ENCODE measurements around the gene OBP2B.
"Not testable (repeated sequence)": the region's sequence is repeated elsewhere in the genome, so short reads cannot be mapped to it uniquely, and the experiment has no call there.

The OBP2B gene

DNA sequence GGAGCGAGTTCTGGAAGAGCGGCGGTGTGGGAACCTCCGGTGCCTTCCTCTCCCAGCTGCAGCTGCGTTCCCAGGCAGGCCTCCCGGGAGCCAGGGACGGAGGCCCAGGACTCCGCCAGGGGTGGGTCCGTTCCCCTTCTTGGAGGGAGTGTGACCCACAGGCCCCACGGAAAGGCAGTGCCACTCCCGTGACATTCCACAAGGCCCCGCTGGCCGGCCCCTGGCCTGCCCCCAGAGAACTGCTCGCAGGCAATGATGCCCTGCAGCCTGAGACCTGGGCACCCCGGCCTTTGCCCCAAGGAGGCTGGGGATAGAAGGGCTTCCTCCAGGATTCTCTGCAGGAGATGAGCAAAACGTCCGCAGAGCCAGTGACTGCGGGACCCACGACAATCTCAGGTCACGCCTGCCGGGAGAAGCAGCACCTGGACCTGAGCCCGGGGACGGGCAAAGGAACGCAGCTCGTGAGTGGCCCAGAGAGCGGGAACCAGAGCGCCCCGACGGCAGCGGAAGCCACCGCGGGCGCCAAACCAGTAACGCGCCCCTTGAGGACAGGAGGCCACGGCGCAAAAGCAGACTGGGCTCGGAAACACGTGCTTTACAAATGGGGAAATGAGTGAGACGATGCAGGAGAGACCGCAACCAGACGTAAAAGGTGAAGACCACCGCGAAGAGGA lies 9.3 kb downstream of the OBP2B start:
- DNase-seq, result no peak

DNA sequence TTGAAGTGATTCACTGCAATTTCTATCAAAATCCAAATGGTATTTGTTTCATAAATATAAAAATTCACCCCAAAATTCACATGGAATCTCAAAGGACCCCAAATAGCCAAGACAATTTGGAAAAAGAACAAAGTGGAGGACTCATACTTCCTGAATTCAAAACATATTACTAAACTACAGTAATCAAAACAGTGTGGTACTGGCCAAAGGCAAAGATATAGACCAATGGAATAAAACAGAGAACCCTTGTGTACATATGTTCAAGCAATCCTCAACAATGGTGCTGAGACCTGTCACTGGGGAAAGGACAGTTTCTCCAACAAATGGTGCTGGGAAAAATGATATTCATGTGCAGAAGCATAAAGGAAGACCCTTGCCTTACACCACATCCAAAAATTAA lies 14.0 kb downstream of the OBP2B start:
- no peak for DNase-seq

DNA sequence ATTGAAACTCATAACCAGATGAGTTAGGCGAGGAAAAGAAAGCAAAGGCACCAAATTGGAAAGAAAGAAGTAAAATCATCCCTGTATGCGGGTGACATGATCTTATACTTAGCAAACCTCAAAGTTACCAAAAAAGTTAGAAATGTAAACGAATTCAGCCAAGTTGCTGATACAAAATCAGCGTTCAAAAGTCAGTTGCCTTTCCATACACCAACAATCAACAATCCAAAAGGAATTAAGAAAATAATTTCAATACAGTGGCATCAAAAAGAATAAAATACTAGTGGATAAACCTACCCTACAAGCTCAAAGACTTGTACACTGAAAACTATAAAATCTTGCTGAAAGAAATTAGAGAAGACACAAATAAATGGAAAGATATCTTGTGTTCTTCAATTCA lies 14.5 kb downstream of the OBP2B start:
- DNase-seq, result no peak

DNA sequence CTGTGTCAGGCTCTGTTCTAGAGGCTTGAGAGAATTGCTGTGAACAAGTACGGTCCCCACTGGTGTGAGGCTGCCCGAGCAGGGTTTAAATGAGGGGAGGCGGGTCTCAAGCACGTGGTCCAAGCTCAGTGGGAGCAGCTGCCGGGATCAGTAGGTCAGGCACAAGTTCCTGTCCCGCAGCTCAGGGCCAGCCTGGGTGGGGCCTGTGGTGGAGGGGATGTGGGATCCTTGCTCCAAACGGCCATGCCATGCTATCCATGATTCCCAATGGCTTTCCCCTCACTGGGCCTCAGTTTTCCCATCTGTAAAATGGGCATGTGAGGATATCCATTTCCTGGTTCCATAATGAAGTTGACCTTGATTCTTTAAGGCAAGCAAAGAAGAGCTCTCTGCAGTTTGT lies 17.1 kb downstream of the OBP2B start:
- DNase-seq, result no peak

DNA sequence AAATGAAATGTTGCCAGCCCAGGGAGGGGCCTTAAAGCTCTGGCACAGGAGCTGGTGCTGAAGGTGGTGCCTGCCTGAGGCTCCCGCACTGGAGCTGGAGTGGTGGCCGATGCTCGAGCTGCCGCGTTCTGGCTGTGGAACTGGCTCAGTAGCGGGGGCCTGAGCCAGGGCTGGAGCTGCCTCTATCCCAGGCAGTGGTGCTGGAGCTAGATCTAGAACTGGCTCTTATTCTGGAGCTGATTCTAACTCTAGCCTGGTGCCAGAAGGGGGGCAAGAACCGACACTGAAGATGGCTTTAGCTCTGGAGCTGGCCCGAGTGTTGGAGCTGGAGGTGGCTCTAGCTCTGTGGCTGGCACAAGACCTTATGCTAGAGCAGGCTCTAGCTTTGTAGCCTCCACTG lies 19.2 kb downstream of the OBP2B start:
- no peak for DNase-seq

DNA sequence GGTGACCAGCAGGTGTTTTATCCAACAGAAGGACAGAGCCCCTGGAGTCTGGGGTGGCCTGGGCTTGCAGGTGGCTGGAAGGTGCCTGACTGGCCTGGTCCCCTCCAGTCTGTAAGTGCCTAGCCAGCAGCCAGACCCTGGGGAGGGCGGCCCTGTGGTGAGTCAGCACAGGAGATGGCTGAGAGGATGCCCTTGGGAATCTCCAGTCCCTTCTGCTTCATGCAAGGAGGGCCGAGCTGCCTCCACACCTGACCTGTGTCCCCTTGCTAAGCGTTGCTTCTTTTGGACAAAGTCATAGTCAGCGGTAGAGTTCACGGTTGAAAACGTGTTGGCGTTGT lies 20.2 kb downstream of the OBP2B start:
- DNase-seq, result no peak

DNA sequence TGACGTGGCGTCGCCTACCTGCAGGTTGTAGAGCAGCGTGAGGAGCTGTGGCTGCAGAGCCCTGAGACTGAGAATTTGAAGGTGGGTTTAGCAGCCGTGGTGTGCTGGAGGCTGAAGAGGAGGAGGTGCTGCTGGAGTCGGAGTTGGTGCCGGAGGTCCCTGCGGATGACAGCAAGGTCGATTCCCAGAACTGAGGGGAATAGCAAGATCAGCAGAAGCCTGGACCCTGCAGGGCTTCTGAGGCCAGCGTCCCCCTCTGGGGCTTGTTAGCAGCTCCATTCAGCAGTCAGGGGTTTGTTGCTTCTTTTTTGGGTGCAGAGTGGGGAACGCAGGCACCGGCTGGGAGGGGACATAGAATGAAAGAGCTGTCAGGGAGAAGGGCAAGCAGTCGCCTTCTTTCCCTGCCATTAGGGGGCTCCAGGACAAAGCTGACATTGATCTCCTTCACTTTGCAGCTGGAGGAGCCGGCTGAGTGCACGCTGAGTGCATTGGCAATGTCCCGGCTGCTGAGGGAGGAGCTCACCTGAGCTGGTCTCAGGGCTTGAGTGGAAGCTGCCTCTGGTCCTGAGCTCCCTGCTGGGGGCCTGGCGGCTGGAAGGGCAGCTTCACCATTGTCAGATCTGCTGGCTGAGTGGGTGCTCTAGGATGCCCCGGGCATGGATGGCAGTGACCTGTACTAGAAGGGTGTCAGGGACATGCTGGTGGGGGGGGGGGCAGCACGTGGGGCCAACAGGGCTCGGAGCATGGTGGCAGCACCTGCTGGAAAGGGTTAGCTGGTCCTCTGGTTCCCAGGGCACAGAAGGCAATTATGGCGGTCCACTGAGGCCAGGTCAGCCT lies 20.8 kb downstream of the OBP2B start:
- DNase-seq, result no peak

DNA sequence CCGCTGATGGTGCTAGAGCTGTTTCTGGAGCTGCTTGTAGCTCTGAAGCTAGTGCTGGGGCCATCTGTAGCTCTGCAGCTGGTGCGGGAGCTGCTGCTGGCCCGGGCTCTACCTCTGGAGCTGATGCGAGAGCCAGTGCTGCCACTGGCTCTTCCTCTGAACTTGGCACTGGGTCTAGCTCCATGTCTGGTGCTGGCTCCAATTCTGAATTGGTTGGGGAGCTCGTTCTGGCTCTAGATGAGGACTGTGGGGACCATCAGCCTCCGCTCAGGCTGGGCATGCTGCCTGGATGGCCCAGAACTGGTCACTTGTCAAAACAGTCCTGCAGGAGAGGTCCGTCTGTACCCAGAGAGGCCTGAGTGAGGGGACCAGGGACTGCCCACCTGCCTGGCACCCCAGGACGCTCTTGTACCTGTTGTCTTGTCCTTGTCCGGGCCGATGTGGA lies 21.5 kb downstream of the OBP2B start:
- no peak for DNase-seq

DNA sequence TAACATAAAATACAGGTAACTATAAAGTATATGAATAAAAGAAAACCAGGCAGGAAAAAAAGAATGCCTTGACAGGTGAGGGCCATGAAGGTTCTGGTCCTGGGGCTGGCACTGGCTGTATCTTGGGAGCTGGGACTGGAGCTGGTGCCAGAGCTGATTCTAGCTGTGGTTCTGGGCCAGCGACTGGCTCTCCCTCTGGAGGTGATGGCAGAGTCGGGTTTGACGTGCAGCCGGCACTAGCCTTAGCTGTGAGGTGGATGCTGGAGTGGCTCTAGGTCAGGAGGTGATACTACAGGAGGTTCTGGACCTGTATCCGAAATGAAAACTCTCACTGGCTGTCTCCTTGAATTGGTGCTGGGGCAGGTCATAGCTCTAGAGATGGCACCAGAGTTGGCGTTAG lies 22.3 kb downstream of the OBP2B start:
- no peak for DNase-seq

DNA sequence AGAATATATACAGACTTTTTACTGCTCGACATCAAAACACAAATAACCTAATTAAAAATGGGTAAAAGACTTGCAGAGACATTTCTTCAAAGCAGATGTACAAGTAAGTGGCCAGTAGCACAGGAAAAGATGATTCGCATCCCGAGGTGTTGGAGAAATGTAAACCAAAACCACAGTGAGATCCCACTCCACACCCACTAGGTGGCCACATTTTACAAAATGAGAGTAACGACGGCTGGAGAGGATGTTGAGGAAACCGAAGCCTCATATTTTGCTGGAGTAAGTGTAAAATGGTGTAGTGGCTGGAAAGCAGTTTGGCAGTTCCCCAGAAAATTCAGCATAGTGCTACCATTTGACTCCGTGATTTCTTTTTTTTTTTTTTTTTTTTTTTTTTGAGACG lies 24.1 kb downstream of the OBP2B start:
- DNase-seq, result no peak

DNA sequence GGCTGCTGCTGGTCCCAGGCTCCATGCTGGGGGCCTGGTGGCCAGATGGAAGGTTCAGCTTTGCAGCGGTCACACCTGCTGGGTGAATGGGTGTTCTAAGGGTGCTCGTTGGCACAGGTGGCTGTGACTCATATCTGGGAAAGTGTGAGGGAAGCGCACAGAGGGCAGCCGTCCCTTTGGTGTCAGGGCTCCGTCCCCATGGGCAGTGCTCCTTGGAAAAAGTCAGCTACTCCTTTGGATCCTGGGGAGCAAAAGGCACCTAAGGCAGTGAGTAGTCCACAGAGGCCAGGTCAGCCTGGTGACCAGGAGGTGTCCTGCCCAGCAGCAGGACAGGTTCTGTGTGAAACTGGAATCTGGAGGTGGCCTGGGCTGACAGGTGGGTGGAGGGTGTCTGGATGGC lies 26.9 kb downstream of the OBP2B start:
- DNase-seq, result no peak

DNA sequence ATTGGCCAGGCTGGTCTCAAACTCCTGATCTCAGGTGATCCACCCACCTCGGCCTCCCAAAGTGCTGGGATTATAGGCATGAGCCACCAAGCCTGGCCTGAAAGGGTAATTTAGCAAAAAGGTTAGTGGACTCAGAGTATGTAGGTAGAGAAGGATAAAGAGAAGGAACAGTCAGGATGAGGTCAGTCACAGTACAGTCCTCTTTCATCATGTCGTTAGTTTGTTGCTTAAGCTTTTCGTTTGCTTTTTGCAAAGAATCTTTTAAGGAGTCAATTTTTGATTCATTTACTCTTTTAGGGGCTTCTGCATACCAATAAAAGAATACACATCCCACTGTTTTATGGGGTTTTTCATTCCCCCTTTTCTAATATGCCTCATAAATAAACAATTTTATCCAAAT lies 27.5 kb downstream of the OBP2B start:
- no peak for DNase-seq

DNA sequence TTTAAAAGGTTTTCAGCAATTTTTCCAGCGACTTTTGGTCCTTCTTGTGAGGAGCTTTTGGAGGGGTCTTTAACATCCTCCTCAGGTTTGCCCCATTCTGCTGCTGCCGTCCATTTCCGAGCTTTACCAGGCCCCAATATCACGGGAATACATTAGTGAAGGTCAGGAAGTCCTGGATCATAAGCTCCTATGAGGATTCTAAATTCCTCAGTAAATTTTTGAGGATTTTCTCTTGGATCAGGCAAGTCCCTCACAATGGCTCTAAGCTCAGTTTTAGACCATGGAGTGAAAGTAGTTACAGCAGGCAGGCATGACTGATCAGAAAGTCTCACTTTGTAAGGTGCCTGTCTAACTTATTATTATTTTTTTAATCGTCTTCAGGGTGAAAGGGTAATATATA lies 28.1 kb downstream of the OBP2B start:
- no peak for DNase-seq

DNA sequence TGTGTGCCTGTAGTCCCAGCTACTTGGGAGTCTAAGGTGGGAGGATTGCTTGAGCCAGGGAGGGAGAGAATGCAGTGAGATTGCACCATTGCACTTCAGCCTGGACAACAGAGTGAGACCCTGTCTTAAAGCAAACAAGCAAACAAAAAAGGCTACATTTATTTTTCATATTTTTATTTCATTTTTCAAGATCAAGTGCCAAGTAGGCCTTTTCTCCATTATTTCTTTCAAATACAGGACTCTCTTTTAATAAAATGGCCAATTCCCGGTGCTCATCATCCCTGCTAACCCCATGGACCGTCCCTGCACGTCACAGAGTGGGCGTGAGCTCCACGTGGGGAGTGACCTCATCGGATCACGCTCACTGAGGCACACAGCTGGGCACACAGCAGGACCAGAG lies 36.0 kb downstream of the OBP2B start:
- DNase-seq, result no peak

DNA sequence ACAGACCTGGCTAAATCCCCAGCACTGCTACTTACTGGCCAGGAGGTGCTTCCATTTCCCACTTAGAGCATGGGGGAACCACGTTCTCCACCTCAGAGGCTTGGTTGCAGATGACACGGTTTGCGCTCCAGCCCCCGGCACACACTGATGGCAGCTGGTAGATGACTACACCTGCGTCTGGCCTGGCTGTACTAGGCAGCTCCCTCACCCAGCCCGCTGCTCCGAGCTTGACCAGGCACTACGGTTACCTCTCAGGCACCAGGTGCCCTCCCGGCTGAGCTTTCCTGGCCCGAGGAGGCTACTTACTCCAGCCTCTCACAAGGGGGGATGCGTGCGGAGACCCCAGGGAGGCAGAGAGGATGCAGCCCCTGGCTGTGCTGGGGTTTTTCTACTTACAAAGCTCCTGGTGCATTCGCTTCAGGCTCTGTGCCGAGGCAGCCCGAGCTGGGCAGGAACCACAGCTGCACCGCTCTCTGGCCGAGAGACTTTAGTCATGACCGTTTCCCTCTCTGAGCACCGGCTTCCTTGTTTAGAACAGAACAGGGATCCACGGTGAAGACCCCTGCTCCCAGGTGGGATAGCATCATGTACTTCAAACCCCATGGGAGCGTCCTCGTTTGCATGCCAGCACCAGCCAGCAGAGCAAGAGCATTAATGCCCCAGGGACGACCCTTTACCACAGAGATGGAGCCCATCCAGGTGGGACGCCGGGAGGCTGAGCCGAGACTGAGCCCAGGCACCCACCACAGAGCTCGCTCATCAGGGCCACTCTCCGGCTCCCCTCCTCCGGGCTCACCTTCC lies 37.7 kb downstream of the OBP2B start:
- DNase-seq, result no peak

DNA sequence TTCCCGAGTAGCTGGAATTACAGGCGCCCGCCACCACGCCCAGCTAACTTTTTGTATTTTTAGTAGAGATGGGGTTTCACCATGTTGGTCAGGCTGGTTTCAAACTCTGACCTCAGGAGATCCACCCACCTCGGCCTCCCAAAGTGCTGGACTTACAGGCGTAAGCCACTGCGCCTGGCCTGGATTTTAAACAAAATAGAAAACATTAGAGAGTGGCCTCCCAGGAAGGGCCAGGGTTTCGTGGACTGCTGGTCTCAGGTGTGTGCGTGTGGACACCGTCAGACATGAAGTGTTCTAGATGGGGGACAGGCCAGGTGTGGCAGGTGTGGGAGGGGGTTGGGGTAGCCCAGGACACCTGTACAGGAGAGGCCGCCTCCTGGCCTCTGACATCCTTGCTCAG lies 38.3 kb downstream of the OBP2B start:
- DNase-seq, result no peak

DNA sequence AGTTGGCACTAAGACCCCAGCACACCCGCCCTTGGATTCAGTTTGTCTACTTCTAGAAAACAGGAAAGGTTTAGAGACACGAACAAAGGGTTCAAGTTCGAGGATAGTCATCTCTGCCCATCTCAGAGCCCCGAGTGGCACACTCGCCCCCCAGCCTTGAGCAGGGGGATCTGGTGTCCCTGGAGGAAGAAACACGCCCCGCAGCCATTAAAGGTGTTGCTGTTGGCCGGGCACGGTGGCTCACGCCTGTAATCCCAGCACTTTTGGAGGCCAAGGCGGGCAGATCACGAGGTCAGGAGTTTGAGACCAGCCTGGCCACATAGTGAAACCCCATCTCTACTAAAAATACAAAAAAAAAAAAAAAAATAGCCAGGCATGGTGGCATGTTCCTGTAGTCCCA lies 39.4 kb downstream of the OBP2B start:
- DNase-seq, result not testable (repeated sequence)

DNA sequence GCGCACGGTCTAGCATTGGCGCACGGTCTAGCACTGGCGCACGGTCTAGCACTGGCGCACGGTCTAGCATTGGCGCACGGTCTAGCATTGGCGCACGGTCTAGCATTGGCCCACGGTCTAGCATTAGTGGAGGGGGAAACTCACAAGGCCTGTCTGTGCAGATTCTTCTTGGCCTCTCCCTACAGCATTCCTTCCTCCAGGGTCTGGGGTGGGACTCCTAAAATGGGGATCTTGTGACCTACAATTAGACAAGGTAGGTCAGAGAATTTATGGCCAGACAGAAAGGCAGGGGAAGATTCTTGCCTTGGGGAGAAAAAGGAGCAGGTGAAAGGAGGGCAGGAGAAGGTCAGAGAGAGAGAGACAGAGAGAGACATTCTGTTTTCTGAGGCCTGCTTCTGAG lies 39.9 kb downstream of the OBP2B start:
- no peak for DNase-seq

DNA sequence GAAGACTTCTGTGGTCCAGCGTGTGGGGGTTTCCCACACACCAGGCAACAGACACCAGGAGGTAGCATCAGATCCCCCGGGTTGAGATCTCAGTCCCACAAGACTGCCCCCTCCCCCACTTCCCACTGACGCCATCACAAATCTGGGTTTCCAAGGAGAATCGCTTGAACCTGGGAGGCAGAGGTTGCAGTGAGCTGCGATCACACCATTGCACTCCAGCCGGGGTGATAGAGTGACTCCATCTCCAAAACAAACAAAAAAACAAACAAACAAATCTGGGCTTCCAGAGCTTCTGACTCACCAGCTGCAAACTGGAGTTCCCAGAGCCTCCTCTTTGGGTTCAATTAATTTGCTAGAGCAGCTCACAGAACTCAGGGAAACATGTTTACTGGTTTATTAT lies 40.6 kb downstream of the OBP2B start:
- no peak for DNase-seq

DNA sequence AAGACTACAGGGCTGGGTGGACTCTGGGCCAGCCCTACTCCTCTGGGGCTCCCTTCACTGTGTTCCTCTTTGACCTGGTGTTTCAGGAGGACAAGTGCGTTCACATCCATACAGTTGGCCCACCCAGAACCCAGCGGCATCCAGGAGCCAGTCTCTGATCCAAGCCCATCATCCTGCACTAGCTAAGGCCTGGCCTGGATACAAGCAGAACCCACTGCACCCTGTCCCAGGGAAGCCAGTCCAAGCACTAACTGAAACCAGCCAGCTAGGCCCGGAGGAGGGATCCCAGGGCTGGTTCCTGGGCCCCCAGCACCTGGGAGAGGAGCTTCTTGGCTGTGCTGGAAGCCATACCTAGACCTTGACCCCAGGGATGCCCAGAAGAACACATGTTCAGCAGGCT lies 41.3 kb downstream of the OBP2B start:
- DNase-seq, result no peak

DNA sequence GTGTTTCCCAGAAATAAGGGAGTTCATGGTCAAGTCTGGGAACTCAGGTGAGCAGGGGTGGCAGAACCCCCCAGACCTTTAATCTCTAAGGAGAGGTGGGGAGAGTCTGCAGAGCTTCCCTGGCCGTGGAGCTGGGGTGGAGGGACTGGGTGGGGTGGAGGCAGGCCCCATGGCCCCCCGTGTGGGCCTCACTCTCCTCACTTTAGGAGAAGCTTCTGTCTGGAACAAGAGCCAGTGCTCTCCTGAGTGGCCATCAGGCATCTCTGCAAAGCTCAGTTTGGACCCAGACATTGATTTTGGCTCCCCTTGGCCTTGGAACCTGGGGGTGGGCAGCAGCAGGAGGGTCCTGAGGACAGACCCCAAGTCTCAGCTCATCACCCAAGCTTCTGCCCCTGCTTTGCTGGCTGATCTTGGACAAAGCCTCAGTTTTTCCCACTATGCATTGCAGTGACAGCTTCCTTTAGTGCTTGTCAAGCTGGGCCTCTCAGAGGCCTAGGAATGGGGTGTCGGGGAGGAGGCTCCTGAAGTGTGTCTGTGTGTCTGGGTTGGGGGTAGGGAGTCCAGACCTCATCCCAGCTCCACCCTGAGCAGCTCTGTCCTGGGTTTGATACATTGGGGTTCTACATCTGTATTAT lies 41.8 kb downstream of the OBP2B start:
- no peak for DNase-seq

DNA sequence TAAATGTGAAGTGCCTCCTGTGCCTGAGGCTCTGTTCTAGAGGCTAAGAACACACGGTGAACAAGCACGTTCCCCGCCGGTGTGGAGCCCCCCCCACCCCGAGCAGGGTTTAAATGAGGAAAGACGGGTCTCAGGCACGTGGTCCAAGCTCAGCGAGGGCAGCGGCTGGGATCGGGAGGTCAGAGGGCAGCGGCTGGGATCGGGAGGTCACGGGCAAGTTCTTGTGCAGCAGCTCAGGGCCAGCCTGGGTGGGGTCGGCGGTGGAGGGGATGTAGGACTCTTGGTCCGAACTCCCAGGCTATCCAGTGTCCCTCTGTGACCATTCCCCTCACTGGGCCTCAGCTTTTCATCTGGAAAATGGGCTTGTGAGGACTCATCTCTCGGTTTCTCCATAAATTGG lies 42.7 kb downstream of the OBP2B start:
- DNase-seq, result no peak

DNA sequence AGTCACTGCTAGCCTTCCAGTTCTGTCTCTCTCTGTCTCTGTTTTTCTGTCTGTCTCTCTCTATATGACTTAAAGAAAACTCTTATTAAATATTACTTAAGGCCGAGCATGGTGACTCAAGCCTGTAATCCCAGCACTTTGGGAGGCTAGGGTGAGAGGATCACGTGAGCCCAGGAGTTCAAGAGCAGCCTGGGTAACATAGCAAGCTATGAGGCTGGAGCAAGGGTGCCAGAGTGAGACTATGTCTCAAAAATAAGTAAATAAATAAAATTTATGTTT lies 43.7 kb downstream of the OBP2B start:
- no peak for DNase-seq

DNA sequence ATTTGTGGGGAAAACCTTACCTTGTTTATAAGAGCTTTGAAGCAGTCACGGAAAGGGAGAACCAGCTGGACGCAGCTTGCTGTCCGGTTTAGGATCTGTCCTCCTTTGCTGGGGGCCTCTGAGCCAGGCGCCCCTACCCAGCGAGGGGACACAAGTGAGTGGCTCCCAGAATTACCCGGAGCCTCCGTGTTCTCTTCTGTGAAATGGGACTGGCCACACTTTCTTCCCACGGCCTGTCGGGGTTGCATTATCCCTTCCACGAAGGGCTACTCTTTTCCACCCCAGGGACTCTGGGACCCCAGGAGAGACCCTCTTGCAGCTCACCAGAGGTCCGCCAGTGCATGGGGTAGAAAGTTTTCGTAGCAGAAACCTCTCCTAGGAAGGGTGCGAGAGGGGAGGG lies 44.9 kb downstream of the OBP2B start:
- no peak for DNase-seq

Measured in activated CD4-positive, alpha-beta T cell treated with anti-CD3 and anti-CD28 coated beads for 1 hour (primary cell).